Effector CD4-positive, alpha-beta T cell (primary cell): ENCODE data around the gene ACOXL.

Experiments used
- DNase-seq: peaks from one replicate; pipeline ENCODE4 v3.0.0-alpha.2; 2020

The ACOXL gene

DNA sequence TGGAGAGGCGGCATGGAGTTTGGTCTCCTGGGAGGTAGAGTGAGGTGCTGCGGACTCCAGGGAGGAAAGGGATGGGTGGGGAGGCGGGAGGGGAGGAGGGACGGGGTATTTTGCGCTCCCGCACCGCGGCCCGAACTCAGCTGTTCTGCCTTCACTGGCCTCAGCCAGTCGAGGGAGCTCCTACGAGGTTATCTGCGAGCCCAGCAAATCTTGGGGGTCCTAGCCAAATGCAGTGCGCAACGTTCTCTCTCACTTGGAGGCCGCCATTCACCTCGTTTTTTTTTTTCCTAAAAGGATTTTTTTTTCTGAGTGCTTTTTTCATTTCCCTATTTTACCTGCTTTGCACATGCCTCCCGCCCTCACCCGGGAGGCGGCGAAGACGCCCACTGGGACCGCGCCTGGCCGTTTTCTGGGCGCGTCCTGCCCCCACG is 387.5 kb downstream of the ACOXL start:
- no peak for DNase-seq

- peak; percentile 74 for DNase-seq
Observed at GRCh38 chr2:111120253-111121027, 388.1 kb downstream of the ACOXL start, which contains the start of gene BCL2L11. Gene BCL2L11, plus strand, starts transcription at chr2:111120914. Its CDS starts 2,832 bp downstream, at chr2:111123746.

GRCh38 chr2:111121028-111121827 is 388.9 kb downstream of the ACOXL start:
- peak; percentile 28 for DNase-seq

DNA sequence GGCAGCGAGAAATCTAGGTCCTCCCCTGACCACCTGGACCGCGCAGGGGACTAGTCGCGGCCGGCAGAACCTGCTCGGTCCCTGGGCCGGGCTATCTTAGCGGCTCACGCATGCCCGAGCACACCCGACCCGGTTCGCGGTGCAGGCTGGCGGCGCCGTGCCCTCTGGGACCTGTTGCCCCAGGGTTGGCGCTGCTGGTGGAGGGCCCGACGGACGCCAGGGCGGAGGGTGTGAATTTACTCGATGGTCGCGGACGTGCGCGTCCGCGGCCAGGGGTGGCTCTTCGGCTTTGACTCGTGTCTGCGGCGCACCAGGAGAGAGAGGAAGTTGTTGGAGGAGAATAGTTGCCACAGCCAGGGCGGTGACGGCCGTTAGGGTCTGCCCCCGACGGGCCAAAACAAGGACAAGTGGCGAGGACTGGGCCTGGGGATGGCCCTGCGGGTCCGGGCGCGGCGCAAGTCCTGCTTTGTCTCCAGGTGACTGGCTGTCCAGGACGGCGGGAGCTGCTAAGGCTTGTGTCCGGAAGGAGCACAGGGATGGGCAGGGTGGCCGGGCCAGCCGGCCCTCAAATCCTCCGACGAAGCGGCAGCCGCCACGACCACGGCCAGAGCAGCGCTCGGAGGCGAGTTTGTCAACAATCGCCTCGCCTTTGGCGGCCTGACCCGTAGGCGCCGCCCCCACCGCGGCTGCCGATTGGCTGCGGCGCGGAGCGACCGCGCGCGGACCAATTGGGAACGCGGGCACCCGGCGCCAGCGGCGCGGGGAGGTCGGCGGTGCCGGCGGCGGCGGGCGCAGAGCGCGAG is 389.7 kb downstream of the ACOXL start:
- DNase-seq: peak; percentile 65

- DNase-seq: peak; percentile 7
Observed at GRCh38 chr2:111122631-111123421, 390.5 kb downstream of the ACOXL start.

DNA sequence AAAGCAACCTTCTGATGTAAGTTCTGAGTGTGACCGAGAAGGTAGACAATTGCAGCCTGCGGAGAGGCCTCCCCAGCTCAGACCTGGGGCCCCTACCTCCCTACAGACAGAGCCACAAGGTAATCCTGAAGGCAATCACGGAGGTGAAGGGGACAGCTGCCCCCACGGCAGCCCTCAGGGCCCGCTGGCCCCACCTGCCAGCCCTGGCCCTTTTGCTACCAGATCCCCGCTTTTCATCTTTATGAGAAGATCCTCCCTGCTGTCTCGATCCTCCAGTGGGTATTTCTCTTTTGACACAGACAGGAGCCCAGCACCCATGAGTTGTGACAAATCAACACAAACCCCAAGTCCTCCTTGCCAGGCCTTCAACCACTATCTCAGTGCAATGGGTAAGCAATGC is 391.4 kb downstream of the ACOXL start:
- DNase-seq: no peak

GRCh38 chr2:111126581-111126980 is 394.2 kb downstream of the ACOXL start:
- no peak for DNase-seq

DNA sequence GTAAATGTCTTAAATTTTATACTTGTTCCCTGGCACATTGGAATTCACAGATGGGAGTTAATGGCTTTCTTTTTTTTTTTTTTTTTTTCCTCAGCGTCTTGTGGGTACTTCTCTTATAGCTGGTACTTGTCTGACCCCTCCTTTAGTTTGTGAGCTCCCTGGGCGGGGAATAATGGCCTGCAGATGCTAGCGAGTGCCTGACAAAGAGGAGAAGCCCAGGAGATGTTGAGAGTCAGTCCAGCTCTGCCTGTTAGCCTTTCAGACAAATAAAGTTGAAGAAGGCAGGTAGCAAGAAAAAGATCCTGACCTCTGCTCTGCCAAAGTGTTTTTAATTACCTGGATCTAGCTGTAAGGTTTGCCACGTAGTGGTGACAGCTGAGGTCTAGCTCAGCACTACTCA is 395.0 kb downstream of the ACOXL start:
- no peak for DNase-seq

DNA sequence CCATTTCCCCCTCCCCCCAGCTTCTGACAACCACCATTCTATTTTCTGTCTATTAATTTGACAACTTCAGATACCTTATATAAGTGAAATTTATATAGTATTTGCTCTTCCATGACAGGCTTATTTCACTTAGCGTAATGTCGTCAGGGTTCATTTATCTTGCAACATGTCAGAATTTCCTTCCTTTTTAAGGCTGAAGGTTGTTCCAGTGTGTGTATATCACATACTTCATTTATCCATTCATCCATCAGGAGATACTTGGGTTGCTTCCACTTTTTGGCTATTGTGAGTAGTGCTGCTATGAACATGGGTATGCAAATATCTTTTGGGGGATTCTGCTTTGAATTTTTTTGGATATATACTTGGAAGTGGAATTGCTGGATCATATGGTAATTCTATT is 395.7 kb downstream of the ACOXL start:
- DNase-seq: no peak

DNA sequence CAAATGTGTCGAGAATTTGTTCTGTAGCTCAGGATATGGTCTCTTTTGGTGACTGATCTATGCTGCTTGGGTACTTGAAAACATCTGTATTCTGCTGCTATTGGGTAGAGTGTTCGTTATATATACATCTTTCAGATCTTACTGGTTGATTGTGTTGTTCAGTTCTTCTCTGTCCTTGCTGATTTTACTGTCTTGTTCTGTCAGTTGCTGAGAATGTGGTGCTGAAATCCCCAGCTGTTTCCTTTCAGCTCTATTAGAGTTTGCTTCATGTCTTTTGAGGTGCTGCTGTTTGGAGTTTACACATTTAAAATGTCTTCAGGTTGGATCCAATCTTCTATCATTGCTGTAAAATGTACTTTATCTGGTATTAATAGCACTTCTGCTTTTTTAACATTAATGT is 401.2 kb downstream of the ACOXL start:
- DNase-seq: no peak

DNA sequence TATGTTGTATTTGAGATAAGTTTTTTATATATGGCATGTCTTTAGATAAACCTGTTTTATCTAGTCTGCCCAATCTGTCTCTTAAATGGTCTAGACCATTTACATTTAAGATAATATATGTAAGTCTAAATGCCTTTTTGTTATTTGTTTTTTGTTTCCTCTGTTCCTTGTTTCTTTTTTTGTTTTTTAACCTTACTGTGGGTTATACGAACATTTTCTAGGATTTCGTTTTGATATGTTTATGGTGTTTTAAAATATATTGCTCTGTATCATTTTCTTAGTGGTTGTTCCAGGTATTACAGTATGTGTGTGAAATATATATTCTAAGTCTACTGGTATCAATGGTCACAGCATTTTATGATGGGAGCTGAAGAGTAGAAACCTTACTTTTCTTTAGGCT is 401.7 kb downstream of the ACOXL start:
- no peak for DNase-seq

DNA sequence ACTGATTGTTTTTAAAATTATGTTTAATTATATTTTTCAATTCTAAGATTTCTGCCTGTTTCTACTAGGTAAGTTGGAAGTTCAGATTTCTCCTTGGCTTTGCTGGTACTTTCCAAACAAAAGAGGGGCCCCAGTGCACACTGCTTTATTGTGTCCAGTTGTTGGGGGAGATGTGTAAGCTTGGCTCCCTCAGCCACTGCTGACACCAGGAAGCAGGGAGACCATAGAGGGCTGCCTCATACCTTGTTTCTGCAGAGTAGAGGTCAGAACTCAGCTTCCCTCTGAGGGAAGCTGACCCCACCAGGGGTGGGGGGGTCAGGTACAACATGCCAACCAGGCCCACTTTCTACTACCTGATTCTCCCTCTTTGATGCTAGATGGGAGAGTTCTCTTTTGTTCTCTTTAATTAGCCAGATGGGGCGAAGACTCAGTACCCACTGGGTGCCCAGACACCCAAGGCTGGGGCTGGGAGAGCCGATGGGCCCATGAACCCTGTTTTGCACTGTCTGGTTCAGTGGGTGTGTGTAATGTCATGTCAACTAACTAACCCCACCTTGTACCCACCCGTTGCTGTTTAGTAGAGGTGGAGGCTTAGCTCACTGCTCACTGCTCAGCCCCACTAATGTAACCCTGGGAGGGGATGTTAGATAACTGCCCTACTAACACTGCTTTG is 403.0 kb downstream of the ACOXL start:
- DNase-seq: no peak

DNA sequence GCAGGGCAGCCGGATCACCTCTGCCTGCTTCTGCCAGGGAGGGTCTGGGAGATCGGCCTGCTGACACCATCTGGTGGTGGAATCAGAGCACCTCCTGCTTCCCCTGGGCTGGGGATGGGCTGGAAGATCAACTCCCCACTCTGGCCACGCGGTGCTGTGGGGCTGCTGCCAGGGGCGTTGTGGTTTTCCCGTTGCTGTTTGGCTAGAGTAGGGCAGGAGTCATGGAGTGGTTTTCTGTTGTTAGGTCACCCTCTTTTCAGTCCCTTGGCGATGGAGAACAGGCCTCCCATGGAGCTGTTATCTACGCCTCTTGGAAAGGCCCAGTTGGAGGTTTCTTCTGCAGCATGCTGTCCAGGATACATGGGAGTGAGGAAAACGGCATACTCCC is 403.5 kb downstream of the ACOXL start:
- DNase-seq: no peak

- DNase-seq: no peak
Observed at GRCh38 chr2:111138839-111139238, 406.5 kb downstream of the ACOXL start.

DNA sequence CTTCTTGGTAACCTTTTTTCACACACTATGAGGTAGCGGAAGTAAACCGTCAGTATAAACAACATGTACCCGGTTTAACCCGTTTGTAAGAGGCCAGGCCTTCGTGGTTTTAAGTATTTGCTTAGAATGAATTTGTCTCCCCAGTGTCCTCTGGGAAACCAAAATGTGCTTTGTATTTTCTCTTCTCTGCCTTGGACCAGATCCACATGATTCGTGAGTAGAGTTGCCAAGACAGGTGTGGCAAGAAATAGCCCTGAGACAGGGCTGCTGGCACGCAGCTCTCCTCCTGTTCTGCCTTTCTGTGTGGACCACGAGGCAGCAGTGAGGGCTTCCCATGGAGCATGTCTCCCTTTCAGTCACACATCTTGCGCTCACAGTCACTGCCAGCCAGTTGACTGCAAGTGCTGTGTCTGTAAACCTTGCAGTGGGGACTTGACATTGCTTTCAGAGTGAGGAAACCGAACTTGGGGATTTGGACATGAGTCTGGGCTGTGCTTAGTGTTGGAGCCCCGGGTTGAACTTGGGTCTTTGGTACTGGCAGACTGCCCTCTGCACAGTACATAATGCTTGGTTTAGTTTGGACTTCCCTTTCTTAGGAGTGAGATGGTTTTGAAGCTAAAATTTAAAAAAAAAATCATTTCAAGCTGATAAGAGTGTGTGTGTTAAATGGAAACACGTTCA is 407.4 kb downstream of the ACOXL start:
- no peak for DNase-seq

GRCh38 chr2:111140815-111141214 is 408.4 kb downstream of the ACOXL start:
- no peak for DNase-seq

DNA sequence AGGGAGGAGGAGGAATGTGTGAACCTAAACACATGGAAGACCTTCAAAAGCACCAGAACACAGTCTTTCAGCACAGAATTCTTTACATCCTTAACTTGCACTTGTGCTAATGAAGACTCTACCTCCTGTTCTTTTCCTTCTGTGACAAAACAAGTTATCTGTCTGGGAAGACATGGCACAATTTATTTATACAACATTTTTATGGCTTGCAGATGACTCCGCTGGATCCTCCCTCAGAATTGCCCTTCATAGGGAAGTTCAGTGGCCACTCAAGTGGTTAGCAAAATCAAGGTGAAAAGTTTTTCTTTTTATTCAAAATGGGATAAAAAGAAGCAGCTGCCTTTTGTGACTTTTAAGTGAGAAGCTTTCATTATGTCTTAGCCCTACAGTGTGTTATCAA is 409.7 kb downstream of the ACOXL start:
- DNase-seq: no peak

DNA sequence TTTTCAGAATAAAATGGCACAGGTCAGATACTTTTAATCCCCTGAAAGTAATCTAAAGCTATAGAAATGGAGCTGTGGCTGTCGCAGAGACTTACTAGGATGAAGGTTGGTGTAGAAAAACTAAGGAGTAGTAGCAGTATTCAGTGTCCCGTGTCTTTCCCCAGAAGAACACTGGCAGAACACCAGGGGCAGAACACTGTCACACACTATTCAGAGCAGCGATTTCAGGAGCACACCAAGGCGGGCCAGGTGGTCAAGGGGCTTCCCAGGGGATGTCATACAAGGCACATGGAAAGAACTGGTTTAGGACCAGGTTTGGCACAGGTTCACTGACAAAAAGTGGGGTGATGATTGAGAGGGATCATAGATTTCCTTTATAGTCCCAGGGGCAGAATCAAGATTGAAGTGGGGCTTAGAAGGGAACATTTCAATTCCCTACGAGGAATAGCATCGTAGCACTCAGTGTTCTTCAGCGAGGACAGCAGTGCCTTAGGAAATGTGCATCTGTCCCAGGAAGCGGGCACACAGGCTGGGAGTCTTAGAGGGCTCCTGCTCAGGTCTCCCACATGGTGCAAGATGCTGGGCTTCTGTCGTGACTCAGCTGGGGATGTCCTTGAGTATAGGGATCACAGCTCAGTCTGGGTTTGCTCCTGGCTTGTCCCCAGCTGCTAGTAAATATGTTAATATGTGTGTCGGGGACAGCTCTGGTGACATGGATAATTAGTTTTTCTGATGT is 410.9 kb downstream of the ACOXL start:
- no peak for DNase-seq

GRCh38 chr2:111143843-111144198 is 411.4 kb downstream of the ACOXL start:
- DNase-seq: no peak

DNA sequence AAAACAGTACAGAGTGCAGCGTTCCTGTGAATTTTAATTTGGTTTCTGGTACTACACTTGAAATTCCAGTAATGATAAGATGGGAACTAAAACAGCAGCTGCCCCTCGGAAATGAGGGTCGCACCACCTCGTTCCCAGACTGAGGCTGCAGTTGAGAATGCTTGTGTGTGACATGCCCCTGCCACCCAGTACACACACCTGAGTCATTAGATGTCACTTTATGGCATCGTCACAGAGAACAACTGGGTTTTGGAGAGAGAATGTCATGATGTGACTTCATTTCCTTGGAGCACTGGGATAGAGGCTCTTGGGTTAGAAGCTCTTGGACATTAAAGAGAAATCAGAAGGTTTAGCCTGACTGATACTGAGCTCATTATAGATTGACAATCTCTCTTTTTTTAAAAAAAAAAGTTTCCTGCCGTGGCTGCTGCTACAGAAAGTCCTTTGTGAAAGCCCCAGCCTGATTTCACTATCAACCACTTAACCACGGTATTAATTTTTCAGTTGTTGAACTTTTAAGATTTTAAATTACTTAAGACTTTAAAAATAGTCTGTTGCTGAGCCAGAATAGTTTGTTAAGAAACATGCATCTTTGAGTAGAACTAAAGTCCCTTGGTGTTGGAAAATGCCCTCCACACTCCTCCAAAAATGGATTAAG is 412.9 kb downstream of the ACOXL start:
- DNase-seq: no peak
